Metanephros (tissue), 1 donor: ENCODE data around the gene LACRT. TPM values are rescaled to one million over a fixed set of nuclear protein-coding genes. Genes with fewer than 3 reads are reported as not detected.

Experiments used
- total RNA-seq: library from RNA; depleted of rRNA; stranded (reverse); fragments of >200 nt; gene quantifications from one replicate; pipeline ENCODE4 v1.2.3, GENCODE V29; 2014

The LACRT gene, protein sequence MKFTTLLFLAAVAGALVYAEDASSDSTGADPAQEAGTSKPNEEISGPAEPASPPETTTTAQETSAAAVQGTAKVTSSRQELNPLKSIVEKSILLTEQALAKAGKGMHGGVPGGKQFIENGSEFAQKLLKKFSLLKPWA
- not detected for total RNA-seq

DNA sequence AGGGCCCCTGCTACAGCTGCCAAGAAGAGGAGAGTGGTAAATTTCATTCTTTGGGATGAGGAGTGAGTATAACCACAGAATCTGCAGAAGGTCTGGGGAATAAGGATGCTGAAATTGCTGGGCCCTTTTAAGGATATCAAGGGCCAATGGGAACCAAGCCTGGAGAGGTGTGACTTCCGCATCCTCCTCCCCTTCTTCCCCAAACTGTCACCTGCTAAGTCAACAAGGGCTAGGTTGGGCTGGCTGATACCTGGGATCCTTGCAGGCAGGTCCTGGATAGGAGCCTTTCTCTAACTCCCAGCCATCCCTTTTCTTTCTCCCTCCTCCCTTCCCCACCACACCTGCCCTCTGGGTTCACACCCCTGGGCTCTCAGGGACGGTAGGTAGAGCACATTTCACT, at the start of gene LACRT:
Gene LACRT, minus strand, starts transcription at position 101 of the 400 bp plus-strand sequence. Its CDS starts 54 bp downstream, at position 47.

DNA sequence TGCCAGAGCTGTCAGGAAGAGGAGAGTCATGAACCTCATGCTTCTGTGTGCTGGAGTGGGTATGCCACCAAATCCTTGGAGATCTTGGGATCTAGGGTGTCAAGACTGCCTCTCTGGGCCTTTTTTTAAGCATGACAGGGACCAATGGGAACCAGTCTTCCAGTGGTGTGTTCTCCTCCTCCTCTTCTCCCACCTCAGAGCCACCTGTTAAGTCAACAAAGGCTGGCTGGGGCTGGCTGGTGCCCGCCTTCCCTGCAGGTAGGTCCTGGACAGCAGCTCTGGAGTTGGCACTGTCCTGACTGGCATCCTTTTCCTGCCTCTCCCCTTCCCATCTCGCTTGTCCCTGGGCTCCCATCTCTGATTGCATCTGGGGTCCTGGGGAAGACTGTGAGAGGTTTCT, 13.6 kb upstream of the LACRT start, which contains the start of gene DCD:
Gene DCD, minus strand, starts transcription at position 101 of the 400 bp plus-strand sequence. Its CDS starts 62 bp downstream, at position 39.

DNA sequence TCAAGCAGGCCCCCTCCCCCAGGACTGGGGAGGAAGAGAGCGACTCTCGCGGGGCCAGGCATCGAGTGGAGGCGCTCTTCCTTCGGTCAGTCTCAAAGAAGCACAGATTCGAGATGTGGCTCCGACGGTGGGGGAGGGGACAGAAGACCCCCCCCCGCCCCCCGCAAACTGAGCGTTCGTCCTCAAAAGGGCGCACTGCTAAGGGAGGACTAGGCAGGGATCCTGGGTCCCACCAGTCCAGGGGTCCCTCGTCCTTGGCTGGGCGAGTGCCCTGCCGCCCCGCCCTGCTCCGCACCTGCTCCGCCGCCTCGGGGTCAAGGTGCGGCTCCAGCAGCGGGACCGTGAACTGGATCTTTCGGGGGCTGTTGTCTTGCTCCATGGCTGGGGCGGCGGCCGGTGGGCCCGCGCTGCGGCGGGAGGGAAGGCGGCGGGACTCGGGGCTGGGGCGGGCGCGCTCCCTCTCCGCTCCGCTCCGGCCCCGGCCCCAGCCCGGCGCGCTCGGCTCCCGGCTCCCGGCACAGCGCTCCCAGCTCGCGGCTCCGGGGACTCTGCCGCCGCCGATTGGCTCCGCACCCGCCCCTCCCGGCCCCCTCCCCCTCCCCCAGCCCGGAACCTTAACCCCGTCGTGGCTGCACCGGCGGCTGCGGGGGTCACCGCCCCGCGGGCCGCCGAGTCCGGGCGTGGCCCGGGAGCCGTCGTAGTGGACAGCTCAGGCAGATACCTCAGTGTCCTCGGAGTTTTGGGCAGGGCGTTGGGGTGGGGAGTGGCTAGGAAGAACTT, 46.4 kb downstream of the LACRT start, which contains the start of gene PPP1R1A:
Gene PPP1R1A, minus strand, starts transcription at position 550 of the 780 bp plus-strand sequence. Its CDS starts 171 bp downstream, at position 379.

Other genes with a start within 250 kb of the LACRT start
- 59.6 TPM for gene ITGA5, start 215.6 kb downstream of the LACRT start, total RNA-seq
- gene GTSF1, start 161.3 kb downstream of the LACRT start, total RNA-seq, result not detected
- 9.1 TPM for gene NCKAP1L, start 137.1 kb downstream of the LACRT start, total RNA-seq
- gene PDE1B, start 85.3 kb downstream of the LACRT start, total RNA-seq, result 7.9 TPM
- gene PPP1R1A, start 46.2 kb downstream of the LACRT start, total RNA-seq, result 11.9 TPM
- gene DCD, start 13.5 kb upstream of the LACRT start, total RNA-seq, result not detected
- not detected for gene MUCL1, start 219.6 kb upstream of the LACRT start, total RNA-seq